ENCODE results near the gene PRSS22.

The PRSS22 gene

DNA sequence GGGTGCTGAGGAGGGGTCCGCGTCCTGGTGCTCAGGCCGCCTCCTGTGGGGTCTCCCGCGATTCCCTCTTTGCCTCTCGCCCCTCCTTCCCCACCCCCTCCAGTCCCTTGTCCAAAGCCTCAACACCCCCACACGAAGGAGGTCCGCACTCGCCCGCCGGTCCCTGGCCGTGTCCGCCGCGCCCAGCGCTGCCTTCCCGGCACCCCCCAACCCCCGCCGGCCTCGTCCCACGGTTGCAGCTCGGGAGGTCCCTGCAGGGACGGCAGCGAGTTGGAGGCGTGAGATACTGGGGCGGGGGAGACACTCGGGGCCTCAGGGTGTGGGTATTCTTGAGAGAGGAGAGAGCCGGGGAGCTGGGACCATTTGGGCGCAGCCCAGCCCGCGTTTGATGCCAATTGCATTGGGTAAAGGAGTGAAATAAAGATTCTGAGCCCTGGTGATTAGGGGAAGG lies 25.5 kb upstream of the PRSS22 start:
- peak overlapping the region; percentile 75 to 91 (median 80) for H3K27ac Mint-ChIP-seq
- no peaks in the 10 kb centered on the region for H3K9me3 Mint-ChIP-seq
- peak overlapping the region; percentile 90 to 95 (median 91) for H3K4me3 Mint-ChIP-seq
- peaks cover 7% of the 10 kb centered on the region for H3K4me1 Mint-ChIP-seq
- TF ChIP-seq, protein P1, sequence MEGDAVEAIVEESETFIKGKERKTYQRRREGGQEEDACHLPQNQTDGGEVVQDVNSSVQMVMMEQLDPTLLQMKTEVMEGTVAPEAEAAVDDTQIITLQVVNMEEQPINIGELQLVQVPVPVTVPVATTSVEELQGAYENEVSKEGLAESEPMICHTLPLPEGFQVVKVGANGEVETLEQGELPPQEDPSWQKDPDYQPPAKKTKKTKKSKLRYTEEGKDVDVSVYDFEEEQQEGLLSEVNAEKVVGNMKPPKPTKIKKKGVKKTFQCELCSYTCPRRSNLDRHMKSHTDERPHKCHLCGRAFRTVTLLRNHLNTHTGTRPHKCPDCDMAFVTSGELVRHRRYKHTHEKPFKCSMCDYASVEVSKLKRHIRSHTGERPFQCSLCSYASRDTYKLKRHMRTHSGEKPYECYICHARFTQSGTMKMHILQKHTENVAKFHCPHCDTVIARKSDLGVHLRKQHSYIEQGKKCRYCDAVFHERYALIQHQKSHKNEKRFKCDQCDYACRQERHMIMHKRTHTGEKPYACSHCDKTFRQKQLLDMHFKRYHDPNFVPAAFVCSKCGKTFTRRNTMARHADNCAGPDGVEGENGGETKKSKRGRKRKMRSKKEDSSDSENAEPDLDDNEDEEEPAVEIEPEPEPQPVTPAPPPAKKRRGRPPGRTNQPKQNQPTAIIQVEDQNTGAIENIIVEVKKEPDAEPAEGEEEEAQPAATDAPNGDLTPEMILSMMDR (IDR thresholded peaks at IDR 0.05; ENCODE audit: unreplicated experiment in 3 of 3), result no peak
- H3K36me3 Mint-ChIP-seq (ENCODE audit: low read depth), result peaks cover 5% of the 10 kb centered on the region
- peaks cover 12% of the 10 kb centered on the region for H3K27me3 Mint-ChIP-seq (ENCODE audit: low read depth)

DNA sequence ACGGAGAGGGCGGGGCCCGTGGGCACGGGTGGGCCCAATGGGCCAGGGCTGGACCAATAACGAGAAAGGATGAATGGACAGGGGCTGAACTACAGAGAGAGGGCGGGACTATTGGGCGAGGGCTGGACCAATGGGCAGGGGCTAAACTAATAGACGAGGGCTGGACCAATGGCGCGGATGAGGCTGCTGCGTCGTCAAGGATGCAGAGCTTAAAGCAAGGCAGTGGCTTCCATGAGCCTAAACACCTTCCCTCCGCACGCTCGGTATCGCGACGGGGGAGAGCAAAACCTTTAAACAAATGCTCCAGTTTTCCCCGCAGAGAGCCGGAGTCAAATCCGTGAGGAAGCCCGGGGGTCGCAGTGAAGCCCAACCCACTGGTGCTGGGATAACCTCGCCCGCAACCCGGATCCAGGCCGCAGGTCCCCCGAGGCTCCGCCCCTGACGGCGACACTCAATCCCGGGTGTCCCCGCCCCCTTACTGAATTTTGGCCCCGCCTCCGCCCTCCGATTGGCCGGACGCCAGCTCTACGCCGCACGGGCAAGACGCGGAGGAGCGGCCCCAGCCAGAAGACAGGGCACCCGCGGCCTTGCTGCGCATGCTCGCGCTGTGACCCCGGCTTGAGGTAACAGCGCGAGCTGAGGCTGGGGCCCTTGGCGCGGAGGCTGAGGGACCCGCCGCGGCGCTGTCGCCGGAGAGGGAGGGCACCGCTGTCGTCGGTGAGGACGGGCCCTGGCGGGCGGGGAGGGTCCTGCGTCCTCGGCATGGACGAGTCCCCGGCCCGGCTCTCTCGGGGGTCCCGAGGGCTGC lies 24.9 kb upstream of the PRSS22 start, which contains the start of gene FLYWCH2:
TSS of gene FLYWCH2 (plus strand) at position 566 of the 808 bp plus-strand sequence. CDS start 13,235 bp downstream, outside the sequence.
- Mint-ChIP-seq H3K27ac (peak within 1 kb of the TSS; percentile 75 to 97 (median 97)), H3K4me3 (peak within 1 kb of the TSS; percentile 91 to 95 (median 95)), H3K27me3 (ENCODE audit: low read depth) (peaks cover 12% of the 10 kb centered on the region), H3K4me1 (peaks cover 7% of the 10 kb centered on the region), H3K9me3 (no peaks in the 10 kb centered on the region), H3K36me3 (ENCODE audit: low read depth) (peaks cover 3% of the 10 kb centered on the region)
- TF ChIP-seq, protein P1 (IDR thresholded peaks at IDR 0.05; ENCODE audit: unreplicated experiment in 3 of 3), result peak in 1 of 3 experiments; percentile 16

DNA sequence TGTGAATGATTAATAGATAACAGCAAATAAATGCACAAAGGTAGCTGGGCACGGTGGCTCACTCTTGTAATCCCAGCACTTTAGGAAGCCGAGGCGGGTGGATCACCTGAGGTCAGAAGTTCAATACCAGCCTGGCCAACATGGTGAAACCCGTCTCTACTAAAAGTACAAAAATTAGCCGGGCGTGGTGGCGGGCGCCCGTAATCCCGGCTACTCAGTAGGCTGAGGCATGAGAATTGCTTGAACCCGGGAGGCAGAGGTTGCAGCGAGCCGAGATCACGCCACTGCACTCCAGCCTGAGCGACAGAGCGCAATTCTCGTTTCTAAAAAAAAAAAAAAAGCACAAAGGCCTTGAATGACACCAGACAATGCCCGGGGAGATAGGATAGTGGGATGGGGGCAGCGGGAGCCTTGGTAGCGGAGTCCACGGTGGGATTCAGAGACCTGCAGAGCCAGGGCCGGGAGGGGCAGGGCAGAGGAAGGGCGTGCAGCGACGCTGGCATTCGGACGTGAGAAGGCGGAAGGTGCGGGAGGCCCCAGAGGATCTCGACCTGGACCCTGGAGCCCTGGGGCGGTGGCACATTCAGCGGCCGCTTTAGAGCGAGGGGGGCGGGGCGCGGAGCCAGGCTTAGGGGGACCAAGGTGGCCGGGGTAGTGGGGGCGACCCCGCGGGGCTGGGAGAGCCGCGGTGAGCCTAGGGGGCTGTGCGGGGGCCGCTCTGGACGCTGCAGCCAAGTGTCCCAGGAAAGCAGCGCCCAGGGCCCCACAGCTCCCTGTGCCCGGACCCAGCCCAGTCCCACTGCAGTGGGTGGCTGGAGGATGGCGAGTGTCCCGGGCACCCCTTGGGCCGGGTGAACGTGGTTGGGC lies 24.0 kb upstream of the PRSS22 start:
- H3K27ac Mint-ChIP-seq, result peak overlapping the region; percentile 75 to 97 (median 97)
- no peaks in the 10 kb centered on the region for H3K36me3 Mint-ChIP-seq (ENCODE audit: low read depth)
- peak overlapping the region; percentile 91 to 95 (median 95) for H3K4me3 Mint-ChIP-seq
- H3K9me3 Mint-ChIP-seq, result no peaks in the 10 kb centered on the region
- H3K4me1 Mint-ChIP-seq, result peaks cover 7% of the 10 kb centered on the region
- peaks cover 12% of the 10 kb centered on the region for H3K27me3 Mint-ChIP-seq (ENCODE audit: low read depth)
- TF ChIP-seq, protein P1 (IDR thresholded peaks at IDR 0.05; ENCODE audit: unreplicated experiment in 3 of 3), result no peak

DNA sequence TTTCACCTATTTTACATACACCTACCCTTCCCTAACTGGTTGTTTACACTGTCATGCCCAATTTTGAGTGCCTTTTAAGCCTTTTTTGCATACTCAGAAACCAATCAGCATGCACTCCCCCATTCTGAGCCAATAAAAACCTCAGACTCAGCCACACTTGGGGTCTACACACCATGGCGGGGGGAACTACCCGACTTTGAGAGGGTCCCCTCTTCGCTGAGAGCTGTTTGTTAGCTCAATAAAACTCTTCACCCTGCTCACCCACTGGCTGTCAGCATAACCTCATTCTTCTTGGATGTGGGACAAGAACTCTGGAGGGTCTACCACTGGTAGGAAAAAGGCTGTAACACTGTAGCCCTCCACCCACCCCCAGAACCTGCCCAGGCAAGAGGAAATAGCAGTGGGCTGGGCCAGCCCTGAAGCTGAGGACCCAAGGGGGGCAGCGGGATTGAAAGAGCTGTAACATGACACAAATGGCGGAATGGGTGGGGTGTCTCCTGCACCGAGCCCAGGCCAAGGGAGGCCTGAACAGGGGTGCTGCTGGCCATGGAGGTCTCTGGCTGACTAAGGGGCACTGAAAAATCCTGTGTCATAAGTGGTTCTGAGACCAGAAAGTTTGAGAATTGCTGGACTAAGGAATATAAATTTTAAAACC lies 22.0 kb upstream of the PRSS22 start:
- TF ChIP-seq, protein P1 (IDR thresholded peaks at IDR 0.05; ENCODE audit: unreplicated experiment in 3 of 3), result no peak
- no peak overlapping the region for H3K27ac Mint-ChIP-seq
- H3K4me1 Mint-ChIP-seq, result peaks cover 7% of the 10 kb centered on the region
- H3K27me3 Mint-ChIP-seq (ENCODE audit: low read depth), result peaks cover 12% of the 10 kb centered on the region
- H3K9me3 Mint-ChIP-seq, result no peaks in the 10 kb centered on the region
- H3K4me3 Mint-ChIP-seq, result peak overlapping the region; percentile 35 to 59 (median 46)
- no peaks in the 10 kb centered on the region for H3K36me3 Mint-ChIP-seq (ENCODE audit: low read depth)

DNA sequence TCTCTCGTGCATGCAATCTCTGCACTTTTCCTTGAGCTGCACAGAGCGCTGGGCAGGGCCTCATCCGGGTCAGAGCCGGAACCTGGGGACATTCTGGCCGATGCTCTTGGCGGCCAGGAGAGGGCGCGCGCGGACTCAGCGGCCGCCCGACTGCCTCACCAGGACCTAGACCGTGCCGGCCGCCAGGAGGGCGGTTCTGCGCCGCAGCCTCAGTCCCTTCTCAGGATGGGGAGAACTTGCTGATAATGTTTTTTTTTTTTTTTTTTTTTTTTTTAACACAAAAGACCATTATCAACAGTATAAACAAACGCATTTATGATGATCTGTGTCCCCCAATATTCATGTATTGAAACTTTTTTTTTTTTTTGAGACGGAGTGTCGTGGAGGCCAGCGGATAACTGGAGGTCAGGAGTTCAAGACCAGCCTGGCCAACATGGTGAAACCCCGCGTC lies 17.0 kb upstream of the PRSS22 start:
- TF ChIP-seq, protein P1 (IDR thresholded peaks at IDR 0.05; ENCODE audit: unreplicated experiment in 3 of 3), result peak; percentile 93 to 96 (median 94)
- H3K36me3 Mint-ChIP-seq (ENCODE audit: low read depth), result no peaks in the 10 kb centered on the region
- H3K9me3 Mint-ChIP-seq, result no peaks in the 10 kb centered on the region
- no peak overlapping the region for H3K4me3 Mint-ChIP-seq
- no peak overlapping the region for H3K27ac Mint-ChIP-seq
- H3K27me3 Mint-ChIP-seq (ENCODE audit: low read depth), result peaks cover 15% of the 10 kb centered on the region
- H3K4me1 Mint-ChIP-seq, result peaks cover 6% of the 10 kb centered on the region

Measured in nephron (organoid).